Psoas muscle (tissue), 8 donors: ENCODE data around the gene CBFA2T3. TPM values are rescaled to one million over a fixed set of nuclear protein-coding genes. Genes with fewer than 3 reads are reported as not detected.
A peak's percentile ranks its signal among the peaks of the same experiment; 100 is the strongest.

Source experiments
- ATAC-seq, 4 donors: fragments of 200-7000 bp; cut with Tn5 transposase; one replicate each; pipeline ENCODE4 v1.9.1; 2020; ENCODE audit warnings: moderate library complexity in 3 of 4, mild to moderate bottlenecking in 2 of 4
- DNase-seq, 2 donors: peaks; one replicate each; pipeline ENCODE4 v3.0.0-alpha.2; 2020
- H3K27ac ChIP-seq: fragments of 200-600 bp; one replicate; pipeline ENCODE4 v1.8.0; 2022
- H3K27me3 ChIP-seq, 3 donors: fragments of 200-600 bp in 1 of 3; one replicate each; pipeline versions ENCODE4 v1.6.1 to v1.8.0; 2013 to 2022; ENCODE audit warnings: low read length in 2 of 3, mild to moderate bottlenecking in 2 of 3, moderate library complexity in 1 of 3; ENCODE audit not compliant: insufficient read depth in 3 of 3
- H3K36me3 ChIP-seq, 2 donors: fragments of 200-600 bp in 1 of 2; one replicate each; pipeline versions ENCODE4 v1.6.1 to v1.8.0; 2013 to 2022; ENCODE audit warnings: low read depth in 1 of 2, mild to moderate bottlenecking in 1 of 2, moderate library complexity in 1 of 2; ENCODE audit not compliant: insufficient read depth in 1 of 2
- H3K4me1 ChIP-seq: fragments of 200-600 bp; one replicate; pipeline ENCODE4 v1.8.0; 2022
- H3K4me3 ChIP-seq: fragments of 200-600 bp; one replicate; pipeline ENCODE4 v1.8.0; 2022; ENCODE audit warnings: mild to moderate bottlenecking
- H3K9me3 ChIP-seq: fragments of 200-600 bp; one replicate; pipeline ENCODE4 v1.8.0; 2022
- WGBS, 3 donors: extraction: QIAGEN DNeasy Blood & Tissue Kit; methylation state at CpG; one replicate each; pipeline versions ENCODE4 v1.1.6 to v1.1.7; 2013; 5-methylcytosine and 5-hydroxymethylcytosine counted together
- intact Hi-C, 2 donors: fragments of 100-400 bp; cut with DNase I; formaldehyde crosslinking; loops; one replicate each; pipeline versions ENCODE4 v1.11.0 to v1.14.2; 2022
- polyA plus RNA-seq, 3 donors: library from polyadenylated mRNA; stranded (reverse); fragments of 200-250 nt; gene quantifications; one replicate each; pipeline ENCODE4 v1.2.3, GENCODE V29; 2013
- total RNA-seq, 4 donors: library from RNA; stranded (reverse); fragmentation: NEBNext Ultra II Directional in 2 of 4; extraction: Animal tissue kit (Norgen Biotek cat#: 25700) in 2 of 4; gene quantifications; one replicate each; pipeline versions ENCODE4 v1.2.1 to v1.2.4, GENCODE V29; 2021 to 2023
- TF ChIP-seq, protein P1 (sequence below): fragments of 200-600 bp; IDR thresholded peaks from one replicate; pipeline ENCODE4 v1.8.0; 2022; ENCODE audit warnings: antibody characterized with exemption
- donor health status: healthy with polysubstance abuse.
- donor health status: DM: no; HTN: no; CAD: no; lungs with moderate emphysema.
- donor health status: Bipolar disorder and iron deficiency.
- donor health status: healthy.
- donor health status: DM: yes; HTN: yes; CAD: no.
- donor health status: DM: no; HTN: no; CAD: no.
- donor health status: DM: no; HTN: no; CAD: no.
- donor health status: DM: yes; HTN: yes; CAD: no.

CBFA2T3 gene
- total and polyA plus RNA-seq, 7 donors = 2.6 to 15.0 (median 6.0) TPM

DNA sequence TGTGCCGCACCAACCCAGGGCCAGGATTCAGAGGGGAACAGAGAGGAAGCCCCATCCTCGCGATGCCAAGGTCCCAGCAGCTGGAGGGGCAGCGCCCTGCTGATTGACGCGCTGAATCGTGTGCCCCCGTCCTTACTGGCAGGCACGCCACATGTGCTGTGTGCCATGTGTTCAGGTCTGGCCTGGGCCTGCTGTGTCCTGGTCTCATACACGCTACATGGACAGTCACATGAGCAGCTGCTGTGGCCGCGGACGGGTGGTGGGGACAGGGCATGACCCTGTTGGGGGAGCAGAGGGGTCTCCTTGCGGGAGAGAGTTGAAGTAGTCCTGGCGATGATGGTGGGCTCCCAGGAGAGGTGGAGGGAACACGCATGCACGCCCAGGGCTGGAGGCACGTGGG, 18.0 kb downstream of the CBFA2T3 start:
- TF ChIP-seq, protein P1, sequence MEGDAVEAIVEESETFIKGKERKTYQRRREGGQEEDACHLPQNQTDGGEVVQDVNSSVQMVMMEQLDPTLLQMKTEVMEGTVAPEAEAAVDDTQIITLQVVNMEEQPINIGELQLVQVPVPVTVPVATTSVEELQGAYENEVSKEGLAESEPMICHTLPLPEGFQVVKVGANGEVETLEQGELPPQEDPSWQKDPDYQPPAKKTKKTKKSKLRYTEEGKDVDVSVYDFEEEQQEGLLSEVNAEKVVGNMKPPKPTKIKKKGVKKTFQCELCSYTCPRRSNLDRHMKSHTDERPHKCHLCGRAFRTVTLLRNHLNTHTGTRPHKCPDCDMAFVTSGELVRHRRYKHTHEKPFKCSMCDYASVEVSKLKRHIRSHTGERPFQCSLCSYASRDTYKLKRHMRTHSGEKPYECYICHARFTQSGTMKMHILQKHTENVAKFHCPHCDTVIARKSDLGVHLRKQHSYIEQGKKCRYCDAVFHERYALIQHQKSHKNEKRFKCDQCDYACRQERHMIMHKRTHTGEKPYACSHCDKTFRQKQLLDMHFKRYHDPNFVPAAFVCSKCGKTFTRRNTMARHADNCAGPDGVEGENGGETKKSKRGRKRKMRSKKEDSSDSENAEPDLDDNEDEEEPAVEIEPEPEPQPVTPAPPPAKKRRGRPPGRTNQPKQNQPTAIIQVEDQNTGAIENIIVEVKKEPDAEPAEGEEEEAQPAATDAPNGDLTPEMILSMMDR = no peak
- 87 to 92% (median 89%) methylated on average over 18 of the region's 18 CpGs for WGBS, 3 donors
- DNase-seq (peak in 1 of 2 donors; percentile 10), ATAC-seq (no peak)
- intact Hi-C loops = no loop called here
- H3K27me3 ChIP-seq = peaks cover 0 to 28% (median 12%) of the 10 kb centered on the region in 3 donors
- no peaks in the 10 kb centered on the region for H3K36me3 ChIP-seq
- H3K4me1 ChIP-seq = no peaks in the 10 kb centered on the region
- H3K4me3 ChIP-seq = no peak overlapping the region
- no peak overlapping the region for H3K27ac ChIP-seq
- H3K9me3 ChIP-seq = no peaks in the 10 kb centered on the region

DNA sequence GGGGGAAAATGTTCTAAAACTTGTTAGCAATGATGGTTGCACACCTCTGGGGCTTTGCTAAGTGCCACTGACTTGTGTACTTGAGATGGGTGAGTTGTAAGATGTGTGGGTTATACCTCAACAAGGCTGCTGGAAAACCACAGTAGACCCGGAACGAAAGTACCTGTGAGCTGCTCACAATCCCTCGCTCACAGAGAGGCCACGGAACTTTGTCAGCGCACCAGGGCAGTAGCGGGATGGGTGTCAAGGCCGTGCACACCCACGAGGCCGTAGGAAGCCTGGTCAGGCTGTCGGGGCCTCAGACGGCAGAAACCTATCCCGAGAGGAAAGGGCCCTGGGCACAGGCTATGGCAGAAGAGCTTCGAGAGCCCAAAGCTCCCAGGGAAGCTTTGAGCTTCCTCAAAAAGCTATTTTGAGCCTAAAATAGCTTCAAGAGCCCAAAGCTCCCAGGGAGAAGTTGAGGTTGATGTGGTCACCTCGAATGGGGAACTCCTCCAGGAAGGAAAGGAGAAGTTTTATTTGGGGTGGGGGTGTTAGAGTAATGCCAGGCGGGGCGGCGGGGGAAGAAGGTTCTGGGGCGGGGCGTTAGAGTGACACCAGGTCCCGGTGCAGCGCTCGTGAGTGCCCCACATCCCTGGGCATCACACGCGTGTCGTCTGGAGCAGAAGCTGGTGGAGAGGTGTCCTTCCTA, 19.0 kb downstream of the CBFA2T3 start:
- TF ChIP-seq, protein P1 = no peak
- Histone ChIP-seq H3K27me3 (peaks cover 0 to 38% (median 12%) of the 10 kb centered on the region in 3 donors), H3K4me1 (no peaks in the 10 kb centered on the region), H3K4me3 (peak overlapping the region; percentile 4), H3K9me3 (no peaks in the 10 kb centered on the region), H3K27ac (no peak overlapping the region), H3K36me3 (no peaks in the 10 kb centered on the region)
- WGBS, 3 donors = 88 to 90% (median 89%) methylated on average over 23 to 25 of the region's 25 CpGs
- ATAC-seq = no peak
- intact Hi-C loops = no loop called here
- peak; percentile 28 to 58 for DNase-seq

DNA sequence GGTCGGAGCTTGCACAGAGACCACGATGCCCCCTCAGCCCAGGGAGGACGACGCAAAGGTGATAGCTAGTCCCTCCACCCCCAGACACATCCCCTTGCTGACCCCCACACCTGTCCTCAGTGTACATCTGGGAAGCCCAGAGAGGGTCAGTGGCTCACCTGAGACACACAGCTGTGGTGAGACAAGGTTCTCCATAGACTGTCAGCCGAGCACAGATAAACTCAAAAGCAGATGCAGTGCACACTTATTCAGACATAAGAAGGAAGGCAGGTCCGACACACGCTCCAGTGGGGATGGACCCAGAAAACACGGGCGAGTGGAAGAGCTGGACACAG, 19.6 kb downstream of the CBFA2T3 start:
- DNase-seq (peak in 1 of 2 donors; percentile 12), ATAC-seq (no peak)
- no peaks in the 10 kb centered on the region for H3K36me3 ChIP-seq
- TF ChIP-seq, protein P1 = no peak
- 62 to 75% (median 69%) methylated on average over 8 to 9 of the region's 9 CpGs for WGBS, 3 donors
- intact Hi-C loops = no loop called here
- H3K4me3 ChIP-seq = no peak overlapping the region
- no peak overlapping the region for H3K27ac ChIP-seq
- no peaks in the 10 kb centered on the region for H3K4me1 ChIP-seq
- peaks cover 0 to 40% (median 12%) of the 10 kb centered on the region in 3 donors for H3K27me3 ChIP-seq
- H3K9me3 ChIP-seq = no peaks in the 10 kb centered on the region

DNA sequence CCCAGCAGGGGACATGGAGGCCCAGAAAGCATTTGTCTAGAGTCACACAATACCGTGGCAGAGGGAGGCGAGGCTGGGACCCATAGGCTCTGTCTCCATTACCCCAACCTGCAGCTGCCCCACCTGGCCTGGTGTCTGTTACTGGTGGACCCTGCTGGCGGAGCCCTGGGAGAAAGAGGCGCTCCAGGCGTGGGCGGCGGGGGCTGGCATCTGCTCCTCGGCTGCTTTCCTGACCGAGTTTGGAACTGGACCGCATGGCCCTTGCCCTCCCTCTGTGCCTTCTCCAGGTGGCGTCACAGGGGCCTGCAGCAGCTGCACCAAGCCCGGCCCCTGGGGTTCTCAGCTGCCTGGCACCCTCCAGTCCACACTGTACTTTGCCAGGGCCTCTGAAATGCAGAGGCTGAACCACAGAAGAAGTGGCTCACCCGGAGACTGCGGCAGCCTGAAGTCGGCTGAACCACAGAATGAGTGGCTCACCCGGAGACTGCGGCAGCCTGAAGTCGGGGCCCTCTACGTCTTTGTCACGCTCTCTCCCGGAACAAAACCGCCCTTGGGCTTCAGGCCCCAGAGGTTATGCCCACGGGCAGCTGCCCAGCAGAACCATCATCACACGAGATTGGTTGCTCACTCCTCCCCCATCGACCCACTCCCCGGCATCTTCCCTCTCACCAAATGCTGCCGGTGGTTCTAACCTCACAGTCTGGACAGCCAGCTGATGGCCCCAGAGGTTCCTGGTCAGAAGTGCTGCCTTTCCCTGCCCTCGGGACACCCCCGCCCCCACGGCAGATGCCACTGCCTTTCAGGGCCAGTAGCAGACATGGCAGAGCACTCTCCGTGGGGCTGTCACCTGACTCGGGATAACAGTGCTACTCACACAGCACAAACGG, 20.2 kb downstream of the CBFA2T3 start:
- DNase-seq (peak; percentile 11 to 52), ATAC-seq (no peak)
- TF ChIP-seq, protein P1 = no peak
- Histone ChIP-seq H3K36me3 (no peaks in the 10 kb centered on the region), H3K4me3 (no peak overlapping the region), H3K9me3 (no peaks in the 10 kb centered on the region), H3K27me3 (peaks cover 0 to 40% (median 18%) of the 10 kb centered on the region in 3 donors), H3K27ac (no peak overlapping the region), H3K4me1 (no peaks in the 10 kb centered on the region)
- 23 to 37% (median 31%) methylated on average over 32 to 33 of the region's 33 CpGs for WGBS, 3 donors
- intact Hi-C loops = no loop called here
